ENCODE results near the gene PLK4. TPM values are rescaled to one million over a fixed set of nuclear protein-coding genes. Genes with fewer than 3 reads are reported as not detected.

PLK4 gene
- 33.2 TPM for total RNA-seq
- 3.0 TPM for polyA plus RNA-seq
- long read RNA-seq, donor 1, partial matches to known transcripts, result 0 of 1 reads
- long read RNA-seq, donor 1, other reads (novel, unspliced or antisense), result 0 of 1 reads
- long read RNA-seq, donor 2, result 0 reads
- long read RNA-seq, donor 3, transcript PLK4-206 (6 exons, 811 nt), result major isoform, 13 of 17 reads
- long read RNA-seq, donor 3, partial matches to known transcripts, result 0 of 17 reads
- long read RNA-seq, donor 3, other reads (novel, unspliced or antisense), result 0 of 17 reads
- long read RNA-seq, donor 4, partial matches to known transcripts, result 0 of 2 reads
- long read RNA-seq, donor 4, other reads (novel, unspliced or antisense), result 0 of 2 reads
- long read RNA-seq, donor 5, transcript PLK4-206 (6 exons, 811 nt), result major isoform, 6 of 14 reads
- long read RNA-seq, donor 5, partial matches to known transcripts, result 5 of 14 reads
- long read RNA-seq, donor 5, other reads (novel, unspliced or antisense), result 0 of 14 reads
- long read RNA-seq, donor 6, transcript PLK4-206 (6 exons, 811 nt), result major isoform, 9 of 14 reads
- long read RNA-seq, donor 6, partial matches to known transcripts, result 0 of 14 reads
- long read RNA-seq, donor 6, other reads (novel, unspliced or antisense), result 0 of 14 reads
- long read RNA-seq, donor 7, partial matches to known transcripts, result 0 of 3 reads
- long read RNA-seq, donor 7, other reads (novel, unspliced or antisense), result 0 of 3 reads
- long read RNA-seq, donor 8, partial matches to known transcripts, result 0 of 4 reads
- long read RNA-seq, donor 8, other reads (novel, unspliced or antisense), result 0 of 4 reads
- long read RNA-seq, donor 9, partial matches to known transcripts, result 0 of 3 reads
- long read RNA-seq, donor 9, other reads (novel, unspliced or antisense), result 0 of 3 reads
- long read RNA-seq, donor 10, partial matches to known transcripts, result 0 of 2 reads
- long read RNA-seq, donor 10, other reads (novel, unspliced or antisense), result 0 of 2 reads

DNA sequence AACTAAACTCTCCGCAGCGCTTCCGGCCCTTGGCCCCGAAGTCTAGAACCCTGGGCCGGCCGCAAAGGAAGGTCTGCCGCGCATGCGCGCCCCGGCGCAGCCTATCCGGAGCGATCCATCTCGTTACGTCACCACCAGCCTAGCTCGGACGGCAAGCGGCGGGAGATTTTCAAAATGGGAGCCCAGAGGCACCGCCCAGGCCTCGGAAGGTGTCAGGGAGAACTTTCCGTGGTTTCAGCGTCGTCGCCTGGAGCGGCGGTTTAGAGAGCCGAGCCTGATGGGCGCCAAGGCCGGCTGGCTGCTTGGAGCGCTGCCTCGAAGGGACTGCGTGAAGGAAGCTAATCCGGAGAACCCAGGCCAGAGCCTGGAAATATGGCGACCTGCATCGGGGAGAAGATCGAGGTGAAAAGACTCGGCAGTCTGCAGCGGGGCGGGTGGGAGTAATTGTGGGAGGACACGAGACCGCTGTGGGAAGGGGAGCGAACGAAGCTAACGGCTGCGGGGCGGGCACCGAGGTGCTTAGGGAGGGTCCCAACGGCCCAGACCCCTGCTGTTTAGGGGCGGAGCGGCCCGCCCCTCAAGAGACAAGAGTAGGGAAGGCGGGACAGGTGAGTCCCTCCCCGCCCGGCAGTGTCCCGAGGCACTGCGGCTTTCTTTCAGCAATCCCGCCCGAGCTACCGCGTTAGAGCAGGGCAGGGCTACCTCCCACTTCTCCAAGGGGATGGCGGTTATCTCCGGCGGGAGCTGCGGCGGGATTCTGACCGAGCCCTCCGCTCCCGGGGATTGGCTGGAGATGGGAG lies at the start of gene PLK4:
PLK4 (plus strand) TSS at position 131 of the 800 bp plus-strand sequence; CDS start at position 373, 242 bp downstream.
- peak within 1 kb of the TSS; percentile 88 to 89 for H3K27ac ChIP-seq (ENCODE audit: low read depth in 1 of 2, low read length in 1 of 2)
- no peaks in the 10 kb centered on the region for H3K27me3 ChIP-seq (ENCODE audit: control insufficient read depth in 2 of 2, insufficient read depth in 1 of 2, low read length in 1 of 2)
- H3K4me3 ChIP-seq (ENCODE audit: low read length in 2 of 2), result peak within 1 kb of the TSS; percentile 83 to 95
- peak; percentile 94 to 99 (median 98) for DNase-seq (ENCODE audit: low read depth in 6 of 9, low spot score in 9 of 9)
- no peaks in the 10 kb centered on the region for H3K9me3 ChIP-seq (ENCODE audit: control insufficient read depth in 2 of 2, insufficient read depth in 1 of 2, low read length in 1 of 2)
- H3K4me1 ChIP-seq (ENCODE audit: control insufficient read depth in 2 of 2, insufficient read depth in 2 of 2, low read length in 2 of 2), result peaks cover 4 to 12% of the 10 kb centered on the region in 2 donors
- under 1% methylated on average over 70 of the region's 70 CpGs for WGBS
- H3K36me3 ChIP-seq (ENCODE audit: control insufficient read depth in 2 of 2, insufficient read depth in 2 of 2, low read length in 1 of 2), result peaks cover 0 to 14% of the 10 kb centered on the region in 2 donors

DNA sequence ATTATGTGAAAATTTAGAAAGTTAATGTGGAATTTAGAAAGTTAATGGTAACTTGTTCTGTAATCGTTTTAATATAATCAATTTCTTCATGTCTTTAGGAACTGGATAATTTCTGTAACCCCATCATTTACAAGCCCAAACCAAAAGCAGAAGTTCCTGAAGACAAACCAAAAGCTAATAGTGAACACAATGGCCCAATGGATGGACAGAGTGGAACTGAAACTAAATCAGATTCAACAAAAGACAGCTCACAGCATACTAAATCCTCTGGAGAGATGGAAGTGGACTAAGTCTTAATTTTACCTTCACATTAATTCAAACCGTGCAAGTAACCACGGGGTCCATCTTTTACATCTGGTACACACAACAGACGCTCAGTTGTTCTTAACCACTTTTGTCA lies 48.1 kb upstream of the PLK4 start:
- Histone ChIP-seq H3K27ac (ENCODE audit: low read depth in 1 of 2, low read length in 1 of 2) (no peak overlapping the region), H3K4me3 (ENCODE audit: low read length in 2 of 2) (no peak overlapping the region), H3K4me1 (ENCODE audit: control insufficient read depth in 2 of 2, insufficient read depth in 2 of 2, low read length in 2 of 2) (no peaks in the 10 kb centered on the region), H3K27me3 (ENCODE audit: control insufficient read depth in 2 of 2, insufficient read depth in 1 of 2, low read length in 1 of 2) (no peaks in the 10 kb centered on the region), H3K36me3 (ENCODE audit: control insufficient read depth in 2 of 2, insufficient read depth in 2 of 2, low read length in 1 of 2) (no peaks in the 10 kb centered on the region), H3K9me3 (ENCODE audit: control insufficient read depth in 2 of 2, insufficient read depth in 1 of 2, low read length in 1 of 2) (no peaks in the 10 kb centered on the region)
- 95% methylated on average over 4 of the region's 4 CpGs for WGBS
- no peak for DNase-seq (ENCODE audit: low read depth in 6 of 9, low spot score in 9 of 9)

DNA sequence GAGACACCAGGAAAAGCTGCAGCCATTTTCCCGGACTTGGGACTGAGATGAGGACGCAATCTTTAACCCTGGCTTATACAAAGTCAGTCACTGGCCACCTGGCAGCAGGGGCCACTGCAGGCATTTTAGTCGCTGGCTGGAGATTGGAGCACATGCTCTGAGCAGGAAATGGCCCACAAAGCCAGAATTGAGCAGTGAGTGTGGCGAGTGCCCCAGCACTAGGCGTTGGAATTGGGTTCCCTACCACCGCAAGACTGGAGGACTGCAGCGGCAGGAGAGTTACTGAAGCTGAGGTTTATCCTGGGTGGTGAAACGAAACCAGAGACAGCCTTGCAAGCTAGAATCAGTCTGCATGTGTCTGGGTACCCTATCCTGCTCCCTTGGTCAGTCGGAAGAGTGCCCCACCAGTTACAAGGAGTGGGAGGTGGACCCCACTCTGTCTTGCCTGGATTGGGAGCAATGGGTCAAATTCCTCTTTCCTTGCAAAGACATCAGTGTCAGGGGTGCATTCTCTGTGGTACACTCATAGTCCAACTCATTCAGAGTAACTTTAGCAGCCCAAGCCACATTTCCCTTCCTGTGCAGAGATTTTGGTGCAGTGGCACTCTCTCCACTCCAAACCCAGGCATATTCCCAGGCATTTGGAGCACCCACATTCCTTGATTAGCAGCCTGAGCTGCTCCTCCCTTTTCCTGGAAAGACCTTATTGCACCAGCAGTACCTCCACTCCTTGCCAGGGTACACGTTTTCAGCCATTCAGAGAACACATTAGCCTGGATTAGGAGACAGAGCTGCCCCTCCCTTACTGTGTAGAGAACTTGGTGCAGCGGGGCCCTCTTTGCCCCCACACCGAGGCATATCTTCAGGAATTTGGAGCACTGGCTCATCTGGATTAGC lies 36.7 kb upstream of the PLK4 start:
- Histone ChIP-seq H3K27me3 (ENCODE audit: control insufficient read depth in 2 of 2, insufficient read depth in 1 of 2, low read length in 1 of 2) (no peaks in the 10 kb centered on the region), H3K4me1 (ENCODE audit: control insufficient read depth in 2 of 2, insufficient read depth in 2 of 2, low read length in 2 of 2) (no peaks in the 10 kb centered on the region), H3K27ac (ENCODE audit: low read depth in 1 of 2, low read length in 1 of 2) (no peak overlapping the region), H3K36me3 (ENCODE audit: control insufficient read depth in 2 of 2, insufficient read depth in 2 of 2, low read length in 1 of 2) (no peaks in the 10 kb centered on the region), H3K9me3 (ENCODE audit: control insufficient read depth in 2 of 2, insufficient read depth in 1 of 2, low read length in 1 of 2) (peaks cover 0 to 3% of the 10 kb centered on the region in 2 donors), H3K4me3 (ENCODE audit: low read length in 2 of 2) (no peak overlapping the region)
- WGBS, result 96% methylated on average over 12 of the region's 12 CpGs
- DNase-seq (ENCODE audit: low read depth in 6 of 9, low spot score in 9 of 9), result no peak

DNA sequence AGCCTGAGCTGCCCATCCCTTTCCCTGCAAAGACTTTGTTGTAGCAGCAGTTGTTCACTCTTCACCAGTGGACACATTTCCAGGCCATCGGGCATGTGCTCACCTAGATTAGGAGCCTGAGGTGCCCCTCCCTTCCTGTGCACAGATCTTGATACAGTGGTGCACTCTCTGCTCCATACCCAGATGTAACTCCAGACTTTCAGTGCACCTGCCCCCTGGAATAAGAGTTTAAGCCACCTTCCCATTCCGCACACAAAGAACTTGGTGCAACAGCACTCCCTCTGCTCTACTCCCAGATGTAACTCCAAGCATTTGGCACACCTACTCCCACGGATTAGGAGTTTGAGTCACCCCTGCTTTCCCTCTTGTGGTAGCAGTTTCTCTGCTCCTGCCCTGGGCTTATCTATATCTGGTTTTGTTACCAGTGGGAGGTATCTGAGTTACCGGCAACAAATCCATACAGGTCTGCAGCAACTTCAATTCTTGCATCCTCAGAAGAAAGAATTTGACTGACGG lies 36.0 kb upstream of the PLK4 start:
- Histone ChIP-seq H3K4me3 (ENCODE audit: low read length in 2 of 2) (no peak overlapping the region), H3K27me3 (ENCODE audit: control insufficient read depth in 2 of 2, insufficient read depth in 1 of 2, low read length in 1 of 2) (no peaks in the 10 kb centered on the region), H3K9me3 (ENCODE audit: control insufficient read depth in 2 of 2, insufficient read depth in 1 of 2, low read length in 1 of 2) (peaks cover 0 to 7% of the 10 kb centered on the region in 2 donors), H3K36me3 (ENCODE audit: control insufficient read depth in 2 of 2, insufficient read depth in 2 of 2, low read length in 1 of 2) (no peaks in the 10 kb centered on the region), H3K4me1 (ENCODE audit: control insufficient read depth in 2 of 2, insufficient read depth in 2 of 2, low read length in 2 of 2) (no peaks in the 10 kb centered on the region), H3K27ac (ENCODE audit: low read depth in 1 of 2, low read length in 1 of 2) (no peak overlapping the region)
- WGBS, result 96% methylated on average over 5 of the region's 5 CpGs
- no peak for DNase-seq (ENCODE audit: low read depth in 6 of 9, low spot score in 9 of 9)

DNA sequence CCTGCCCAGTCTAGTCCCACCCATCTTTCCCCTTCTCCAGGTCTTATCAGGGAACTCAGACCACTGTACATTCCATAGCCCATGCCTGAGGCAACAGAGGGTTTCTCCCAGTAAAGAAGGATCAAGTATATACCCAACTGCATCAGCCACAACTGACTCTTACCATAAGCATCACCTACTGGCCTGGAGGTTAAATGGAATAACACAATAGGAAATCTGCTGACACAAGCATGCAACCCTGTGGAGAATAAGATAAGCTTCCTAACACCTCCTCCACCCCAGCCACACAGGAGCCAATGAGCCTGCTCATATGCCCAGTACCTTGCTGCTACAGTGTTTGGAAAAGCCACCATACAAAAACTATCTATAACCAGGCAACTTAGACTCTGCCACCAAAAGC lies 34.6 kb upstream of the PLK4 start:
- Histone ChIP-seq H3K36me3 (ENCODE audit: control insufficient read depth in 2 of 2, insufficient read depth in 2 of 2, low read length in 1 of 2) (no peaks in the 10 kb centered on the region), H3K27ac (ENCODE audit: low read depth in 1 of 2, low read length in 1 of 2) (no peak overlapping the region)
- no peak for DNase-seq (ENCODE audit: low read depth in 6 of 9, low spot score in 9 of 9)

DNA sequence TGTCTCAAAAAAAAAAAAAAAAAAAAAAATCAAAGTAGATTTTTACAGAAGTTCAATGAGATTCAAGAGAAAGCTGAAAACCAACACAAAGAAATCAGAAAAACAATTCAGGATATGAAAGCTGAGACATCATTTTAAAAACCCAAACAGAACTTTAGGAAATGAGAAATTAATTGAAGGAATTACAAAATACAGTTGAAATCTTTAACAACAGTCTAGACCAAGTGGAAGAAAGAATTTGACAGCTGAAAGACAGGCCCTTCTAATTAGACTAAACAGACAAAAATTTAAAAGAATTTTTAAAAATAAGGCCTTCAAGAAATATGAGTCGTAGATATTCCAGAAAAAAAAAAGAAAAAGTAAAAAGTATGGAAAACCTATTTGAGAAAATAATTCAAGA lies 33.9 kb upstream of the PLK4 start:
- Histone ChIP-seq H3K27me3 (ENCODE audit: control insufficient read depth in 2 of 2, insufficient read depth in 1 of 2, low read length in 1 of 2) (no peaks in the 10 kb centered on the region), H3K4me1 (ENCODE audit: control insufficient read depth in 2 of 2, insufficient read depth in 2 of 2, low read length in 2 of 2) (no peaks in the 10 kb centered on the region), H3K36me3 (ENCODE audit: control insufficient read depth in 2 of 2, insufficient read depth in 2 of 2, low read length in 1 of 2) (no peaks in the 10 kb centered on the region), H3K9me3 (ENCODE audit: control insufficient read depth in 2 of 2, insufficient read depth in 1 of 2, low read length in 1 of 2) (peaks cover 0 to 7% of the 10 kb centered on the region in 2 donors), H3K27ac (ENCODE audit: low read depth in 1 of 2, low read length in 1 of 2) (no peak overlapping the region), H3K4me3 (ENCODE audit: low read length in 2 of 2) (no peak overlapping the region)
- no peak for DNase-seq (ENCODE audit: low read depth in 6 of 9, low spot score in 9 of 9)
- 94% methylated on average over 1 of the region's 1 CpG for WGBS

More for the DNA sequence above, 34.6 kb upstream of the PLK4 start:
- Histone ChIP-seq H3K4me3 (ENCODE audit: low read length in 2 of 2) (no peak overlapping the region), H3K4me1 (ENCODE audit: control insufficient read depth in 2 of 2, insufficient read depth in 2 of 2, low read length in 2 of 2) (no peaks in the 10 kb centered on the region), H3K9me3 (ENCODE audit: control insufficient read depth in 2 of 2, insufficient read depth in 1 of 2, low read length in 1 of 2) (peaks cover 0 to 7% of the 10 kb centered on the region in 2 donors), H3K27me3 (ENCODE audit: control insufficient read depth in 2 of 2, insufficient read depth in 1 of 2, low read length in 1 of 2) (no peaks in the 10 kb centered on the region)

DNA sequence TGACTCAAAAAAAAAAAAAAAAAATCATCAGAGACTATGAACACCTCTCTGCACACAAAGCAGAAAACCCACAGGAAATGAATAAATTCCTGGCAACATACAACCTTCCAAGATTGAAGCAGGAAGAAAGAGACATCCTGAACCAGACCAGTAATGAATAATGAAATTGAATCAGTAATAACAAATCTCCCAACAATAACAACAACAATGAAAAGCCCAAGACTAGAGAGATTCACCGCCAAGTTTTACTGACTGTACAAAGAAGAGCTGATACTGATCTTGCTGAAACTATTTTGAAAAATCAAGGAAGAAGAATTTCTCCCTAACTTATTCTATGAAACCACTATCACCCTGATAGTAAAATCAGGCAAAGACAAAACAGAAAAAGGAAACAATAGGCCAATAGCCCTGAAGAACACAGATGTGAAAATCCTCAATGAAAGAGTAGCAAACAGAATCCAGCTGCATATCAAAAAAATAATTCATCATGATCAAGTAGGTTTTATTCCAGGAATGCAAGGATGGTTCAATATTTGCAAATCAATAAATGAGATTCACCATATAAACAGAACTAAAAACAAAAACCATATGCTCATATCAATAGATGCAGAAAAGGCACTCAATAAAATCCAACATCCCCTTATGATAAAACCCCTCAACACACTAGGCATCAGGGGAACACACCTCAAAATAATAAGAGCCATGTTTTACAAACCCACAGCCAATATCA lies 31.0 kb upstream of the PLK4 start:
- no peak overlapping the region for H3K27ac ChIP-seq (ENCODE audit: low read depth in 1 of 2, low read length in 1 of 2)
- H3K4me3 ChIP-seq (ENCODE audit: low read length in 2 of 2), result no peak overlapping the region
- peak in 1 of 9 donors; percentile 1 for DNase-seq (ENCODE audit: low read depth in 6 of 9, low spot score in 9 of 9)
- WGBS, result 95% methylated on average over 1 of the region's 1 CpG
- no peaks in the 10 kb centered on the region for H3K36me3 ChIP-seq (ENCODE audit: control insufficient read depth in 2 of 2, insufficient read depth in 2 of 2, low read length in 1 of 2)
- no peaks in the 10 kb centered on the region for H3K27me3 ChIP-seq (ENCODE audit: control insufficient read depth in 2 of 2, insufficient read depth in 1 of 2, low read length in 1 of 2)
- peaks cover 0 to 8% of the 10 kb centered on the region in 2 donors for H3K9me3 ChIP-seq (ENCODE audit: control insufficient read depth in 2 of 2, insufficient read depth in 1 of 2, low read length in 1 of 2)
- H3K4me1 ChIP-seq (ENCODE audit: control insufficient read depth in 2 of 2, insufficient read depth in 2 of 2, low read length in 2 of 2), result no peaks in the 10 kb centered on the region
